GM23338 (cell line): ENCODE data around the gene IMPG2.

Source experiments
- EZH2 ChIP-seq: fragments of 200-600 bp; sonication (generic); IDR thresholded peaks from one replicate; pipeline ENCODE4 v1.8.0; 2017; ENCODE audit warnings: antibody characterized with exemption, mild to moderate bottlenecking, low read depth; ENCODE audit not compliant: unreplicated experiment
- EZH2phosphoT487 ChIP-seq: fragments of 200-600 bp; sonication (generic); IDR thresholded peaks from one replicate; pipeline ENCODE4 v1.8.1; 2018; ENCODE audit warnings: antibody characterized with exemption; ENCODE audit not compliant: unreplicated experiment
- POLR2AphosphoS5 ChIP-seq: IDR thresholded peaks from 2 replicates; pipeline ENCODE4 v1.6.1; 2016; ENCODE audit warnings: antibody characterized with exemption, low read depth
- TF ChIP-seq, protein P1 (sequence below), 2 experiments: fragments of 200-600 bp in 1 of 2; sonication (generic) in 1 of 2; conservative IDR thresholded peaks; 2 replicates each; pipeline versions ENCODE4 v1.5.1 to v1.6.1; 2016 to 2017; ENCODE audit warnings: antibody characterized with exemption in 2 of 2, low read depth in 2 of 2, mild to moderate bottlenecking in 2 of 2, moderate library complexity in 1 of 2

DNA sequence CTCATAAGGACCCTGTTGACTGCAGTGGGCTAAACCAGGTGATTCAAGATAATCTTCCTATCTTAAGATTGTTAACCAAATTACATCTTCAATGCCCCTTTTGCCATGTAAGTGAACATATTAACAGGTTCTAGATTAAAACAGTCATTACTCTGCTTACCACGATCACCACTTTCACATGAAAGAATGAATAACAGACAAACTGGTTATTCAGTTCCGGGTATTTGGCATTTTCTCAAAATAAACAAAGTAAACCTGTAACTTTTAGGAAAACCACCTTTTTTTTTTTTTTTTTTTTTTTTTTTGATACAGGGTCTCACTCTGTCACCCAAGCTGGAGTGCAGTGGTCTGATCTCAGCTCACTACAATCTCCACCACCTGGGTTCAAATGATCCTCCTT lies 131.2 kb downstream of the IMPG2 start:
- TF ChIP-seq, protein P1, sequence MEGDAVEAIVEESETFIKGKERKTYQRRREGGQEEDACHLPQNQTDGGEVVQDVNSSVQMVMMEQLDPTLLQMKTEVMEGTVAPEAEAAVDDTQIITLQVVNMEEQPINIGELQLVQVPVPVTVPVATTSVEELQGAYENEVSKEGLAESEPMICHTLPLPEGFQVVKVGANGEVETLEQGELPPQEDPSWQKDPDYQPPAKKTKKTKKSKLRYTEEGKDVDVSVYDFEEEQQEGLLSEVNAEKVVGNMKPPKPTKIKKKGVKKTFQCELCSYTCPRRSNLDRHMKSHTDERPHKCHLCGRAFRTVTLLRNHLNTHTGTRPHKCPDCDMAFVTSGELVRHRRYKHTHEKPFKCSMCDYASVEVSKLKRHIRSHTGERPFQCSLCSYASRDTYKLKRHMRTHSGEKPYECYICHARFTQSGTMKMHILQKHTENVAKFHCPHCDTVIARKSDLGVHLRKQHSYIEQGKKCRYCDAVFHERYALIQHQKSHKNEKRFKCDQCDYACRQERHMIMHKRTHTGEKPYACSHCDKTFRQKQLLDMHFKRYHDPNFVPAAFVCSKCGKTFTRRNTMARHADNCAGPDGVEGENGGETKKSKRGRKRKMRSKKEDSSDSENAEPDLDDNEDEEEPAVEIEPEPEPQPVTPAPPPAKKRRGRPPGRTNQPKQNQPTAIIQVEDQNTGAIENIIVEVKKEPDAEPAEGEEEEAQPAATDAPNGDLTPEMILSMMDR (conservative IDR thresholded peaks at IDR 0.05; ENCODE audit: low read depth in 2 of 2): no peak
- TF ChIP-seq EZH2phosphoT487 (no peak), POLR2AphosphoS5 (no peak), EZH2 (no peak)
